Measurements from ENCODE around the gene HSD17B12. TPM values are rescaled to one million over a fixed set of nuclear protein-coding genes. Genes with fewer than 3 reads are reported as not detected.

Gene HSD17B12
- total RNA-seq, 1 donor from 2014 or later = 110 TPM

DNA sequence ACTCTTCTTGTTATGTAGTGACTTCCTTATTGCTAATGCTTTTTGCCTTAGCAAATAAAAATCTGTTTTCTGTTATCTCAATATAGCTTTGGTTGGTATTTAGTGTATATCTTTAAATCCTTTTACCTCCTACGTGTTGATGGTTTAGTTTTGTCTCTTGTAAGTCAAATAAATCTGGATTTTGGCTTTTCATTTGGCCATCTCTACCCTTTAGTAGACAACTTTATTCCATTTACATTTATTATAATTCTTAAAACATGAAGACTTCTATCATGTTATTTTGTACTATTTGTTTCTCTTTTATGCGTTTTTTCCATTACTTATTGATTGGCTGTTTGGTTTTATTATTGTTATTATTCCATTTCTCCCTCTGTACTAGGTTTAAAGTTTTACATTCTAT lies 180.6 kb downstream of the HSD17B12 start:
- no peak for DNase-seq (ENCODE audit: low spot score)

DNA sequence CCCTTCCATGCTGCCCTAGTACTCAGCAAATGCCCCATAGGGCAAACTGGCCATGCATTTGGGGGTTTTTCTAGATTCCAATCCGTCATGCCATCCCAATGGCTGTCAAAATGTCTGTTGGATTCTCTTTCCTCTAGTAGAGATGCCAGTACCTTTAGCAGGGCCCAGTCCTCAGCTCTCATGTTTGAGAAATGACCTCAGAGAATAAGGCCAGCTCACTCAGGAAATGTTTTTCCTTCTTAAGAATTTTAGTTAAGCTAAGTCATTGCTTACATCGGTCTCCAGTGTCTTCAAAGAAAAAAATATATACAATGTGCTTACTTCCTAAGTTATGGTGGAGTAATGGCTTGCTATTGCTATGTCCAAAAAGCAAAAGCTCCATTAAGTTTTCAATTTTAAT lies 186.0 kb downstream of the HSD17B12 start:
- DNase-seq (ENCODE audit: low spot score) = no peak

DNA sequence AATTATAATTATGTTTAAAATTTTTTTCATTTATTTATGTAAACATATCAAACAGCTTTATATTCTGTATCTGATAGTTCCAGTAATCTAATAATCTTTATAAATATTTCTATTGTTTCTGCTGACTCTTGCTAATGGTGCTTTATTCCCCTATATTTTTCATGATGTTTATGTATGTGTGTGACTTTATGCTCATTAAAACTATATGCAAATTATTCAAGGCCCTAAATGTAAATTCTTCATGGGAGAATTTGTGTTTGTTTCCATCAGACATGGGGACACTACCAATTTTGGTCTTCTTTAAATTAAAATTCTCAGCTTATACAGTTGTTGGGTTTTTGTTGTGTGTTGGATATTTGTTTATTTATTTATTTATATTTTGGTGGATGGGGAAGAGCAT lies 186.4 kb downstream of the HSD17B12 start:
- DNase-seq (ENCODE audit: low spot score) = no peak

DNA sequence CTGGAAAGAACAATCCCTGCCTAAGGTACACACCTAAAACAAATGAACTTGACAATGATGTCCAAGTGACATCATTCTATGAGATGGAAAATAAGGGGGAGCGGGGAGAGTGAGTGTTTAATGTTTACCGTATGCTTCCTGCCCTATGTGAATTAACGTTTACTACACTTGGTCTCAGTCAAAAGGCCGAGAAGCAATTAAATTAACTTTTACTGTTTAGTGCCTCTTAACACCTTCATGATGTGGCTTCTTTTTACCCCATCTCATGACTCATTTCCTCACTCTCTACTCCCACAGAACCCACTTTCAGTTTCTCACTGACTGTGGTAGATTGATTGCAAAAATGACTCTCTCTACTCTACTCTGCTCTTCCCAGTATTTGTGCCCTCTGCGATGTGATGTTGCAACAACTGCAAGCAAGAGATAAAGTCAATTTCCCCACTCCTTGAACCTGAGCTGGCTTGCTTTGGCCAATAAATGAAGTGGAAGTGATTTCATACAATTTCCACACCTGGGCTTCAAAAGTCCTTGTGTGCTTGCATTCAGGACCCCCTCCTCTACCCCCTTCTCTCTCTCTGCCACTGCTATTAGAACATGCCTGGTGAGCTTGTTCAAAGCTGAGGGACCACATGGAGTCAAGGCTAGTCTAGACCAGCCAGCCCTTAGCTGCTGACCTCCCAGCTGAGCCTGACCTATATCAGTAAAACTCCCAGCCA lies 188.5 kb downstream of the HSD17B12 start:
- no peak for DNase-seq (ENCODE audit: low spot score)

DNA sequence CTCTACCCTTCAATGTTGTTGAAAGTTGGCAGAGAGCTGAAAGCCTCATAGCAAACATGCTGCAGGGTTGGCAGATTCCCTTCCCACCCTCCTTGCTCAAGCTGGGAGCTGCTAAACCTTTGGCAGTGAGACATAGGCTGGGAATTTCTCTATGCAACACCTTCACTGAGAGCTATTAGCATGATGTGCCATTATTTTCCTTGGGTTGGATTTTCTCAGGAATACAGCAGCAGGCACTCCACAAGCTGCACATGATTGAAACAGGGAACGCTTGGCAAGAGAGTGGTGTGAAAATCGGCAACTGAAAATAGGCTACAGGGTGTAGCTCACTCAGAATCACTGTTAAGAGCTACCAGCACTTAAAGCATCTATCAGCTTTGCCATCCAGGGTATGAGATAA lies 190.5 kb downstream of the HSD17B12 start:
- DNase-seq (ENCODE audit: low spot score) = no peak

DNA sequence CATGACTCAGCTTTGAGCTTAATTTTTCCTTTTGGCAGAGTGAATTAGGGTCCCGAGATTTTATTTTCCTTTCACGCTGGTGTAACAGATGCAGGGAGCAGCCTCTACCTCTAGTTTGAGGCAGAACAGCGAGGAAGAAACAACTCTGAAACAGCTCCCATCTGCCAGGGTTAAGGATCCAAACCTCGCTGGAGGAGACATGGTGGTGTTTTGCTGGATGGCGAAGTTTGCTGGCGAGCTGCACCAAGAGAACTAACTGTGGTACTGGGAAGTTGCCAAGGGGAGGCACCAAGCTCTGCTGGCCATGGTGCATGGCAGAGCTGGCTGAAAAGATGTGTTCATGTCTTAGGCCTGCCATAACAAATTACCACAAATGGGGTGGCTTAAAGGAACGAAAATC lies 192.5 kb downstream of the HSD17B12 start:
- DNase-seq (ENCODE audit: low spot score) = no peak

DNA sequence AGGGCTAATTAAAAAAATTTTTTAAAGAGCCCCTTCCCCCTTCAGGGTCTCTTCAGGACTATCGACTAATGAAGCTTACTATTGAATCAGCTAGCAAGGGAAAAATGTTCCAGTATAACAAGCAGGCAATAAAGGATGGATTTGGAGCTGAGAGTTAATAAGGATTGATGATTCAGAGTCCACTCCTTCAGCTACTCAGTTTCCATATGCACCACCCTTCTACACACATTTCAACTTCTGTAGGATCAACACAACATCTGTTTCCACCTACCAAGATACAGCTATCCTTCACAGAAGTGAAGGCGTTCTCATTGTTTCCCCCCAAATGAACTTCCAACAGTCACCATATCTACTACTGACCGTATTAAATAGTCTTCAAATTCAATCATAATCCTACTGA lies 193.5 kb downstream of the HSD17B12 start:
- no peak for DNase-seq (ENCODE audit: low spot score)

DNA sequence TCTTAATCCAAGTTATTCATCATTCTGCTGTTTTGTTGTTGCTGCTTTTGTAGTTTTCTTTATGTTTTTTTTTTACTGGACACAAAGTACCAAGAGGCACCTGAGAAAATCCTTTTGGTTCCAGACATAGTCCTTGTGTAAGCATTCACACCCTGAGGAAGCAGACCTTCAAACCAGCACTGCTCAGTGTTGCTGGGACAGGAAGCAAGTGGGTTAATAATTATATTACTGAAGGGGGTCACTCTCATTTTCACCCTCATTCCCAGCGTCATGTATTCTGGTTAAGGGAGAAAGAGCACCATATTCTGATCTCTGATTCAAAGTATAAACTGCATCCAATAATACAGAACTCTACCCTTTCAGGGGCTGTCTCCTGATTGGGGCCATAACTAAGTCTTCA lies 194.2 kb downstream of the HSD17B12 start:
- no peak for DNase-seq (ENCODE audit: low spot score)

DNA sequence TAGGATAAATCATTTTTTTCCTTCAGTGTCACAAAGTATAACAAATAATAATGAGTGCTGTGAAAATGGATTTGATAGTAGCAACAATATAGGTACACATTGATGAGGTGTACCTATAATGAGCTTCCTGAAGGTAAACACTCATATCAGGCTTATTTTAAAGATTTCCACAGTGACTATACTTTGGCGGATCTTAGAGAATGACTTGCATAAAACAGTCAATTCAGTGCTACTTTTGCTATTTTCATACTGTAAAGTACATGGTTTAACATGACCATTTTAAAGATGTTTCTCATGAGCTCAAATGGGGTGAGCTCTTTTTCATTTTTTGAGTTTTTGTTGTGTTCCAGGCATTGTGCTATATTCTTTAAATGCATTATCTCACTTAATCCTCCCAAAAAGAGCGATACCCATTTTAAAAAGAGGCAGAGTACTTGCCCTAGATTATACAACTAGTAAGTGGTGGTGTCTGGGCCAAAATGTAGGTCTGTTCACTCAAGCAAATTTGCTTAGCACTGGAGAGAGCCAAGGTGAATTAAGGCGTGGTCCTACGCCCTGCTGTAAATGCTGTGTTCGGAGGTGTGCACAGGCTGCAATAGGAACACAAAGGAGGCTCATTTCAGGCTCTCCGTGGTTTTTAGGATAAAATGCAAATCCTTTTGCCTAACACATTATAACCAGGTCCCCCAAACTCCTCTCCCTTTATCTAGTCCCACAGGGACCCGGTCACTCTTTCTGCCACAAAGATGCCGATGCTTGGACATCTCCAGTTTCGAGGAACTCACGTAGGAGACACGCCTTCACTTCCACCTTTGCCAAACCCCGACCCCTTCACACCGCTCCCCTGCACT lies 199.5 kb downstream of the HSD17B12 start:
- DNase-seq (ENCODE audit: low spot score) = no peak

DNA sequence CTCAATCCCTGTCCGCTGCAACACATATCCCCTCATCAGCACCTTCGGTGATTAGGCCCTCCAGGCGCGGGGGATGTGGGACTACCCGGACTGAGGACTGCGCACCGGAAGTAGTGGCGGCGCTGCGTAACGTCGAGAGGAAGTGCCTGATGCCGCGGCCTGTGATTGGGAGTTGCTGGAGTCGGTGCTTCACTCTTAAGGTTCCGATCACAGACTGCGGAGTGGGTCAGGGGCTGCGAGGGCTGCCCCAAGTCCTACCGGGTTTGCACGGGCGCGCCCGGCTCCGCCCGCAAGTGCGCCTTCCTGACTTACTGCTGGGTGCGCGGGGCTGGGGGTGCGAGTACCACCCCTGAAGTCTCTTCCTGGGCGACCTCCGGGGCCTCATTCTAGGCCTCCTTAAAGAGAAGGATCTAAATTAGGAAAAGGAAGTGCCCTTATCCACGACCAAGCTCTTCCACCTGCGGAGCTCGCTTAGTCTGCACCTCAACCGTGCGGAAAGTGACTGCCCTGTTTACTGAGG lies 200.2 kb downstream of the HSD17B12 start, which contains the start of gene ALKBH3:
Gene ALKBH3, plus strand, starts transcription at position 192 of the 520 bp plus-strand sequence. CDS start 1,822 bp downstream, outside the sequence.
- DNase-seq (ENCODE audit: low spot score) = peak; percentile 96

DNA sequence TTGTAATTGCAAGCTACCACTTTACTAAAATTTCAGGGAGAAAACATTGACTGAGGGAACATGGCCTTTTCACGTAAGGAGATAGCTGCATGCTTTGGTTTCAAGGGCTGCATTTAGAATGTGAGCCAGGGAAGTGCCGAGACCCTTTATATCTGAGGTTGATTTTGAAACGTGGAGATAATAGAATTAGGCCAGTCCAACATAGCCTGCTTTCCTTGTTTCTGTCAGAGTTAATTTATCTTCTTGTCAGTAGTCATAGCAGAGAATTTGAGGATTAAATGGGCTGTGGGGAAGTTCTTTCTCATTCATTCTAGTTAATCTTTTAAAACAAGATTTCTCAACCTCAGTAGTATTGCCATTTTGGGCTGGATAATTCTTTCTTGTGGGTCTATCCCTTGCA lies 212.3 kb downstream of the HSD17B12 start:
- no peak for DNase-seq (ENCODE audit: low spot score)

DNA sequence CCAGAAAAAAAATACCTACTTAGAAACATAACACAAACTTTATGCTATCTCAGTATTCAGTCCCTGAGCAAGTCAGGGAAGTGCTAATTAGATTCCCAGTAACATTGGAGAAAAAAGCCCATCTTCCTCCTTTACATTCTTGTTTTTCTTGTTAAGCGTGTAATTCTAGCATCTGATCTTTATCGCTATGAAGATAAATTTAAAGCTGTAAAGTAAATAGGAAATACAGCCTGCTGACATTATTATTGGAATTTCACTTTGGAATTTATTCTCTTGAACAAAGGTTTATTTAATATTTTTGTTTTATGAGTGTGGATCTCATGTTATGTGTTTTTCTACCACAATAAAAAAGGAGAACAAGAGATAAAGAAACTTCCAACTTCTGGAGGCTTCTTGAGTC lies 214.0 kb downstream of the HSD17B12 start:
- no peak for DNase-seq (ENCODE audit: low spot score)

DNA sequence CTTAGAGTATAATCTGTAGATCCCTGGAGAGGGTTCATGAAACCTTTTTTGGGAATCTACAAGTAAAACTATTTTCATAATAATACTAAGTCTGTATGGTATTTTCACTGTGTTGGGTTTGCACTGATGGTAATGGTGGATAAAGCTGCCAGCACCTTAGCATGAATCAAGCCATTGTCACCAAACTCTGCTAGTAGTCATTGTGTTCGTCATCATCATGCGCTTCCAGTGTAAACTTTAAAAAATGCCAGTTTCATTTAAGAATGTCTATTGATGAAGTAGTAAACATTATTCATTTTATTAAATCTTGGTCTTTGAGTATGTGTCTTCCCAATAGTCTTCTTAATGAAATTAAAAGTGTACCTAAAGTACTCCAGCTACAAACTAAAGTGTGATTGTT lies 215.1 kb downstream of the HSD17B12 start:
- no peak for DNase-seq (ENCODE audit: low spot score)

DNA sequence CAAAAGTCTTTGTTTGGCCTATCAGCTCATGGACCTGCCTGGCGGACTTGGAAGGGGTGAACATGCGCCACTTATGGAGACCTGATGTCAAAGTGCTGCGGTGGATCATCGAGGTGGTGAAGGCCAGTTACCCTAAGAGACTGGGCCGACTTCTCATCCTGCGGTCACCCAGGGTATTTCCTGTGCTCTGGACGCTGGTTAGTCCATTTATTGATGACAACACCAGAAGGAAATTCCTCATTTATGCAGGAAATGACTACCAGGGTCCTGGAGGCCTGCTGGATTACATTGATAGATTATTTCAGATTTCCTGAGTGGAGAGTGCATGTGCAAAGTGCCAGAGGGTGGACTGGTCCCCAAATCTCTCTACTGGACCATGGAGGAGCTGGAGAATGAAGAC lies 218.0 kb downstream of the HSD17B12 start:
- DNase-seq (ENCODE audit: low spot score) = no peak

DNA sequence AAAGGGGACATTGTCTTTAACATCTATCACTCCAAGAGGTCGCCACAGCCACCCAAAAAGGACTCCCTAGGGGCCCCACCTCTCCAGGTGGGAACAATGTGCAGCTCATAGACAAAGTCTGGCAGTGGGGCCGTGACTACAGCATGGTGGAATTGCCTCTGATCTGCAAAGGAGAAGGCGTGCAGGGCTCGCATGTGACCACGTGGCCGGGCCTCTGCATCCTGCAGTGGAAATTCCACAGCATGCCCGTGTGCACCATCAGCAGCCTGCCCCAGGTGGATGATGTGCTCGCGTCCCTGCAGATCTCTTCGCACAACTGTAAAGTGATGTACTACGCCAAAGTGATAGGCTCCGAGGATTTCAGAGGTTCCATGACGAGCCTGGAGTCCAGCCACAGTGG lies 218.6 kb downstream of the HSD17B12 start:
- DNase-seq (ENCODE audit: low spot score) = no peak

DNA sequence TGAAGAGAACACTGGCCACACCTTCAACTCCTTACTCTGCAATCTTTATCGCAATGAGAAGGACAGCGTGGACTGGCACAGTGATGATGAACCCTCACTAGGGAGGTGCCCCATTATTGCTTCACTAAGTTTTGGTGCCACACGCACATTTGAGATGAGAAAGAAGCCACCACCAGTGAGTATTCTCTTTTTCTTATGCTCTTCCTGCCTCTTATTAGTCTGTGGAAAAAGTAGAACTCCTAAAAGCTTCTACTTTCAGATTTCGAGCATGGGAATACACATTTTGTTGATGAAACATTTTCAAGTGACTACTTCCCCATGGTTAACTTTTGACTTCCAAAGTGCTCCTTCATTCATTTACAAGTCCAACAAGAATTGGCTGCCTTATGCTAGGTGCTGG lies 221.0 kb downstream of the HSD17B12 start:
- no peak for DNase-seq (ENCODE audit: low spot score)

DNA sequence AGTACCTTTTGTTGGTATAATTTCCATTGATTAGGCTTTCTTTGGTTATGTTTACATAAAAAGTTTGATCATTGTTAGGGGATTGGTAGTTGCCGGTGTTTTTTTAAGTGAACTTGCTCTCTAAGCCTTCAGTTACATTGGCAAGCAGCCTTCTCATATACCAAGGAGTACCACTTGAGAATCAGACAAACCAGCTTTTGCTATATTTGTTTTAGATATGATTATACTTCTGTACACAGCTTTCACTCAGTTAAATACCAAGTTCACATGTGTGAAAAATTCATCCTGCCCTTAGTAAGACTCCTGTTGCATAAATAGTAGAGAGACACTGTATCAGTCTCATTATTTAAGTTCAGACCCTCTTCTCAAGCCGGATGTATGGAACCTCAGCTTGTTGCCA lies 222.5 kb downstream of the HSD17B12 start:
- no peak for DNase-seq (ENCODE audit: low spot score)

DNA sequence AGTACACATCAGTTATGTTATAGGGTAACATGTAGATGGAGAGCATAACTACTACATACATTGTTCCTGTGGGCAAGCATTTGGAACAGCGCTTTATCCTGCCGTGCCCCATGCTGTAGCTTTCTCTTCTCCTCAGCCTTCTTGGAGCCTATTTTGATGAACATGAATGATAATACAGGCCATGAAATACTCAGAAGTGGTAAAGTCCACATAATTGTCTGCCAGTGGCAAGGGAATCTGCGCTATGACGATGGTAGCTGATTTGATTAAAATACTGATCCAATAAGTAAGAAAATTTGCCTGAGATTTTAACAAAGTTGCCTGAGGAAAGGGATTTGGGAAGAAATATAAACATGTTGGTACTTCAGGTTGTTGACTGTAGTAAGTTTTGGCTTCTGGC lies 223.4 kb downstream of the HSD17B12 start:
- DNase-seq (ENCODE audit: low spot score) = no peak

DNA sequence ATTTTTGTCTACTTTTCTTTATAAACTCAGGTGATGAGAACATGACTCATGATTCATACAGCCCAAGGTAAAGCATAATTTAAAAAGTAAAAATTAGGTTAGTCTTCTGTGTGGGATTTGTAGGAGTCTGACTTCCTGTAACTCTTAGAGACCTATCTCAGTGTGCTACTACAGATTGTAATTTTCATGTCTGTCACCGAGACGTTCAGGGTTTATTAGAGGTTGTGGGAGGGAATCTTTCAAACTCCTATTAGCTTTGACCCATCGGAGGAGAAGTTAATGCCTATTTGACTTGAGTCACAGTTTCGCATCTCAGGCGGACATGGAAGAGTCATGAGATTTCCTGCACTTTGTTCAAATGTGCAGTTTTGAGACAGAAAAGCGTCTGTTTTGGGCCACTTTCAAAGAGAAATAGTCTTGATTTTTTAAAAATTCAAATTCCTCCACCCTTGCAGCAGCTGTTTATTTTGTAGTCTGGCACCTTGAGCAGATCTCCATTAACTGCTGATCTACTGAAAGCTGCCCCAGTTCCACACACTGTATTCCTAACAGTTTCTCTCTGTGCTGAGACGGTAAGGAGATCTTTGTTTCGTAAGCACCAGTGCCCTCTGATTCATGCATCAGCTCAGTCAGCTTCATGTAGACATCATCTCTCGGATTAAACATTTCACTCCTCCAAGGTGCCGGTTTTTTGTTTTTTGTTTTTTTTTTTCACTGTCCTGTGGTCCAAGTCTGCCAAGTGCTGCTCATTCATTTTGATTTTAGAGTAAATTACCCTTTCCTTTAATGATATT lies 224.4 kb downstream of the HSD17B12 start:
- no peak for DNase-seq (ENCODE audit: low spot score)

DNA sequence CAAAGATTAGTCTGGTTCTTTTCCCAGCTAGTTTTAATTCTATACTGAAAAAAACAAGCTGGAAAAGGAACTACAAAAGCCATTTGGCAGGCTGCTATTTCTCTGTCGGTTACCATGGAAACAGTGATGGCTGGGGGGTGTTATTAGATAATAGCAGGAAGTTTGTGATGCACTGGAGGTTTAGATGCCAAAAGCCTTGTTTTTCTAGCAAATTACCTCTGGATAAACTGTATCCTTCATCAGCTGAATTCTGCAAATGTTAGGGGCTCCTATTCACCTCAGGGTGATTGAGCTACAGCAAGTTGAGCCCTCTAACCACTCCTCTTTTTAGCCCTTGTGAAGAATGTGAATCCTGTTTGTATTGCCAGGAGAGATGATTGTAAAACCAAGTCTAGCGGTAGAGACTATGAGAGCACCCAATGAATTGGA lies 225.3 kb downstream of the HSD17B12 start:
- DNase-seq (ENCODE audit: low spot score) = no peak

All from mesenteric fat pad (tissue), 1 donor.